PC-9 (cell line): ENCODE results near the gene ULK2.

ENCODE experiments used
- EZH2 ChIP-seq: fragments of 200-600 bp; sonication (generic); IDR thresholded peaks from 2 replicates; pipeline ENCODE4 v1.8.0; 2017; ENCODE audit warnings: antibody characterized with exemption, low read depth
- TF ChIP-seq, protein P1 (sequence below): fragments of 200-600 bp; sonication (generic); conservative IDR thresholded peaks from 2 replicates; pipeline ENCODE4 v1.6.1; 2017; ENCODE audit warnings: mixed run types, antibody characterized with exemption, mild to moderate bottlenecking, moderate library complexity

DNA sequence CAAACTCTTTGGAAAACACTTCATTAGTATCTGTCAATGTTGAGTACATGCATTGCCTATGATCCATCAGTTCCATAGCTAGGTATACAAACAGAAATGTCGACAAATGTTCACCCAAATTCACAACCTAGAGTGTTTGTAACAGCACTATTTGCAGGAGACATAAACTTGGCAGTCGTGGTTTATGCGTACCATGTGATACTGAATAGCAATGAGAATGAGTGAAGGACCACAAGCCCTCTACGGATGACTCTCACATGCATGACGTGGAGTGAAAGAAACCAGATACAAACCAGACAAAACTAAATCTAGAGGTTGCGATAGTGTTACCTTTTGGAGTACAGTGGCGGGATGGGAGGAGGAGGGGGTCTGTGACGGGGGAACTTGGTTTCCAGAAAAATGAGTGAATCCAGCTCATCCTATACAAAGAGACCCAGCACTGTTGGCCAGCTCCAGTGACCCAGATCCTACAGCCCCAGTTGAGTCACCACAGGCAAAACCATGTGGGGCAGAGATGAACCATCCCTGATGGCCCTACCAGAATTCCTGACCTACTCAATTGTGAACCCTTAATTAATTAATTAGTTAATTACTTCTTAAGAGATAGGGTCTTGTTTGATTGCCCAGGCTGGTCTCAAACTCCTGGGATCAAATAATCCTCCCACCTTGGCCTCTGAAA is 15.9 kb upstream of the ULK2 start:
- TF ChIP-seq, protein P1, sequence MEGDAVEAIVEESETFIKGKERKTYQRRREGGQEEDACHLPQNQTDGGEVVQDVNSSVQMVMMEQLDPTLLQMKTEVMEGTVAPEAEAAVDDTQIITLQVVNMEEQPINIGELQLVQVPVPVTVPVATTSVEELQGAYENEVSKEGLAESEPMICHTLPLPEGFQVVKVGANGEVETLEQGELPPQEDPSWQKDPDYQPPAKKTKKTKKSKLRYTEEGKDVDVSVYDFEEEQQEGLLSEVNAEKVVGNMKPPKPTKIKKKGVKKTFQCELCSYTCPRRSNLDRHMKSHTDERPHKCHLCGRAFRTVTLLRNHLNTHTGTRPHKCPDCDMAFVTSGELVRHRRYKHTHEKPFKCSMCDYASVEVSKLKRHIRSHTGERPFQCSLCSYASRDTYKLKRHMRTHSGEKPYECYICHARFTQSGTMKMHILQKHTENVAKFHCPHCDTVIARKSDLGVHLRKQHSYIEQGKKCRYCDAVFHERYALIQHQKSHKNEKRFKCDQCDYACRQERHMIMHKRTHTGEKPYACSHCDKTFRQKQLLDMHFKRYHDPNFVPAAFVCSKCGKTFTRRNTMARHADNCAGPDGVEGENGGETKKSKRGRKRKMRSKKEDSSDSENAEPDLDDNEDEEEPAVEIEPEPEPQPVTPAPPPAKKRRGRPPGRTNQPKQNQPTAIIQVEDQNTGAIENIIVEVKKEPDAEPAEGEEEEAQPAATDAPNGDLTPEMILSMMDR, result no peak
- no peak for TF ChIP-seq EZH2
